Measurements from ENCODE around the gene PCSK6.

Gene PCSK6

DNA sequence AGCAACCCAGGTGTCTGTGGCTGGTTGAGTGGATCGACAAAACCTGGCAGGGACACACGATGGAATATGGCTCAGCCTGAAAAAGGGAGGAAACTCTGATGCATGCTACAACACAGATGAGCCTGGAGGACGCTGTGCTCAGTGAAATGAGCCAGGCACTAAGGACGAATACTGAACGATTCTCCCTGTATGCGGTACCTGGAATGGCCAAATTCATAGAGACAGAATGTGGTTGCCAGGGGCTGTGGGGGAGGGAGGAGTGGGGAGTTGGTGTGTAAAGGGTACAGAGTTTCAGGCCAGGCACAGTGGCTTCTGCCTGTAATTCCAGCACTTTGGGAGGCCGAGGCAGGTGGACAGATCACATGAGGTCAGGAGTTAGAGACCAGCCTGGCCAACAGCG lies 35.1 kb downstream of the PCSK6 start:
- TF ChIP-seq CTBP1 (IDR thresholded peaks at IDR 0.05; ENCODE audit: borderline replicate concordance) (no peak), FOXK2 (IDR thresholded peaks at IDR 0.05) (no peak), HDGF (IDR thresholded peaks at IDR 0.05; ENCODE audit: borderline replicate concordance) (no peak), BHLHE40 (IDR thresholded peaks at IDR 0.05; ENCODE audit: borderline replicate concordance) (no peak), ZNF384 (IDR thresholded peaks at IDR 0.05) (no peak), LEF1 (IDR thresholded peaks at IDR 0.05; ENCODE audit: borderline replicate concordance) (no peak), ELF4 (IDR thresholded peaks at IDR 0.05) (no peak), ARNT (IDR thresholded peaks at IDR 0.05) (no peak), L3MBTL2 (conservative IDR thresholded peaks at IDR 0.05) (no peak), SP1 (IDR thresholded peaks at IDR 0.05) (no peak), SUZ12 (IDR thresholded peaks at IDR 0.05) (no peak), NFRKB (IDR thresholded peaks at IDR 0.05) (no peak), FOXM1 (IDR thresholded peaks at IDR 0.05; ENCODE audit: borderline replicate concordance) (no peak), FOXA1 (IDR thresholded peaks at IDR 0.05) (no peak)
- DNase-seq (ENCODE audit: extremely low spot score), result no peak
- ChIA-PET POLR2A (no interaction called here), CTCF (no interaction called here)

DNA sequence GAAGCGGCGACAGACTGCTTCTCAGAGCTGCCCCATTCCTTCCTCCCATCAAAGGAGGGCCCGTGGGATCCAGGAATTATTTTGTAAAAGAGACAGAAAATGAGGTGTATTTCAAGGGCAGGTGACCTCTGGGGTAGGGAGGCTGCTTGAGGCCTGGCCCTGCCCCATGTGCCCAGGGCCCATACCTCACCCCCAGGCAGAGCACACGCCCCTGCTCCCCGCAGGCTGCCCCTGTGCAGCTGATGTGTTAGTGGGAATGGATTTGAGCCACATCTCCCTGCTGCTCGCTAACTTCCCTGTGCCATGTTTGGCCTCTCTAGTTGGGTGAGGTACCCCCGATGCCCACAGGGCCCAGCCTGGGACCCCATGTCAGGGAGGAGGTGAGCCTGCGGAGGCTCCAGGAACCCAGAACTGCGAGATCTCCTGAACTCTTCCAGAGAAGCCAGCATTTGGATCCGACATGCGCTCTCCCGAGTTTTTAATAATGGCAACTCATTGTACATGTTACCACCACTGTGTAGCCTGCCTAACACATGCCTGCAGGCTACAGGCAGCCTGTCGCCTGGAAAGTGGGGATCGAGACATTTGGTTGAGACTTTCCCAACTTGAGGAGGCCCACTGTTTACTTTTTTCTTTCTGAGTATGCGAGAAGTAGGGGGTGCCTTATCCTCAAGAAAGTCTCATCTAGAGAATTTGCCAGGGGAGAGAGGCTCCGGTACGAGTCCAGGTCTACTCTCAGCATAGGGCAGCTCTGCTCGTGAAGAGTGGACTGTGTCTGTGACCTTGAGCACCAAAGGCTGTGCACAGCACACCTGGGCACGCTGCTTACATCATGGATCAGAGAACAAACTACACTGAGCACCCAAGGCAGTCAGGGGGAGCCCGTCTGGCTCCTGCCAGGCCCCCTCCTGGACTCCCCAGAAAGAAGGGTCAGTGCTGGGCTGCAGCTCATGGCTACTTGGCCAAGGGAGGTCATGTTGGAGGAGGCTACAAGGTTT lies 36.1 kb downstream of the PCSK6 start:
- ChIA-PET CTCF (interaction anchor here (1.1 kb wide), 1 partner anchor 8 kb away, joined by 4 read pairs; no protein-coding TSS in a partner anchor), POLR2A (no interaction called here)
- DNase-seq (ENCODE audit: extremely low spot score), result no peak
- no peak for TF ChIP-seq BHLHE40 (IDR thresholded peaks at IDR 0.05; ENCODE audit: borderline replicate concordance)
- TF ChIP-seq NFRKB (IDR thresholded peaks at IDR 0.05), result no peak
- TF ChIP-seq ARNT (IDR thresholded peaks at IDR 0.05), result no peak
- TF ChIP-seq TARDBP (IDR thresholded peaks at IDR 0.05), result no peak
- no peak for TF ChIP-seq SUZ12 (IDR thresholded peaks at IDR 0.05)
- TF ChIP-seq SP1 (IDR thresholded peaks at IDR 0.05), result no peak
- no peak for TF ChIP-seq L3MBTL2 (conservative IDR thresholded peaks at IDR 0.05)
- no peak for TF ChIP-seq FOXA1 (IDR thresholded peaks at IDR 0.05)
- TF ChIP-seq ELF4 (IDR thresholded peaks at IDR 0.05), result no peak
- TF ChIP-seq LEF1 (IDR thresholded peaks at IDR 0.05; ENCODE audit: borderline replicate concordance), result no peak
- TF ChIP-seq FOXK2 (IDR thresholded peaks at IDR 0.05), result no peak
- TF ChIP-seq ZNF384 (IDR thresholded peaks at IDR 0.05), result no peak
- no peak for TF ChIP-seq CTBP1 (IDR thresholded peaks at IDR 0.05; ENCODE audit: borderline replicate concordance)
- no peak for TF ChIP-seq HDGF (IDR thresholded peaks at IDR 0.05; ENCODE audit: borderline replicate concordance)
- no peak for TF ChIP-seq FOXM1 (IDR thresholded peaks at IDR 0.05; ENCODE audit: borderline replicate concordance)
- TF ChIP-seq, protein P1, sequence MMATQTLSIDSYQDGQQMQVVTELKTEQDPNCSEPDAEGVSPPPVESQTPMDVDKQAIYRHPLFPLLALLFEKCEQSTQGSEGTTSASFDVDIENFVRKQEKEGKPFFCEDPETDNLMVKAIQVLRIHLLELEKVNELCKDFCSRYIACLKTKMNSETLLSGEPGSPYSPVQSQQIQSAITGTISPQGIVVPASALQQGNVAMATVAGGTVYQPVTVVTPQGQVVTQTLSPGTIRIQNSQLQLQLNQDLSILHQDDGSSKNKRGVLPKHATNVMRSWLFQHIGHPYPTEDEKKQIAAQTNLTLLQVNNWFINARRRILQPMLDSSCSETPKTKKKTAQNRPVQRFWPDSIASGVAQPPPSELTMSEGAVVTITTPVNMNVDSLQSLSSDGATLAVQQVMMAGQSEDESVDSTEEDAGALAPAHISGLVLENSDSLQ (IDR thresholded peaks at IDR 0.05), result no peak

DNA sequence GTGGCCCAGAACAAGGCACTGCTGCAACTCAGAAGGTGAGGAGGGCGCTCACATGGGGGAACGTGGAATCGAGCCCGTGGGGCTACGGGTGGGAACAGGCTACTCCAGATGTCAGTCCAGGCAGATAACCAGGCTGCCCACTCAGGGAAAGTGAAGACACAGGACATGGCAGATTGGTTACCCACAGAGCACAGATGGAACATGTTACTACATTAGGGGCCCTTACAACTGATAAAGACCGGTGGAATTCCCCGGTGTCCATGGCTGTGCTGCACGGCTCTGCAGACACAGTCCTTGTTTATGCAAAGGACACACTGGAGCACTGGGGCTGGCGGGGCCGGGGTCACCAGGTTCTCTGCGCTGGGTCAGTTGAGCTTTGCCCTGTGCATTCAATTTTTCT lies 36.9 kb downstream of the PCSK6 start:
- no peak for DNase-seq (ENCODE audit: extremely low spot score)
- TF ChIP-seq TARDBP (IDR thresholded peaks at IDR 0.05) (no peak), FOXK2 (IDR thresholded peaks at IDR 0.05) (no peak), L3MBTL2 (conservative IDR thresholded peaks at IDR 0.05) (no peak), BHLHE40 (IDR thresholded peaks at IDR 0.05; ENCODE audit: borderline replicate concordance) (no peak), HDGF (IDR thresholded peaks at IDR 0.05; ENCODE audit: borderline replicate concordance) (no peak), FOXM1 (IDR thresholded peaks at IDR 0.05; ENCODE audit: borderline replicate concordance) (no peak), SP1 (IDR thresholded peaks at IDR 0.05) (no peak), CTBP1 (IDR thresholded peaks at IDR 0.05; ENCODE audit: borderline replicate concordance) (no peak), LEF1 (IDR thresholded peaks at IDR 0.05; ENCODE audit: borderline replicate concordance) (no peak), FOXA1 (IDR thresholded peaks at IDR 0.05) (no peak), ELF4 (IDR thresholded peaks at IDR 0.05) (no peak)
- TF ChIP-seq, protein P1 (IDR thresholded peaks at IDR 0.05), result no peak
- CTCF ChIA-PET, result interaction anchor here (1.1 kb wide), 1 partner anchor 9 kb away, joined by 4 read pairs; no protein-coding TSS in a partner anchor
- POLR2A ChIA-PET, result no interaction called here

DNA sequence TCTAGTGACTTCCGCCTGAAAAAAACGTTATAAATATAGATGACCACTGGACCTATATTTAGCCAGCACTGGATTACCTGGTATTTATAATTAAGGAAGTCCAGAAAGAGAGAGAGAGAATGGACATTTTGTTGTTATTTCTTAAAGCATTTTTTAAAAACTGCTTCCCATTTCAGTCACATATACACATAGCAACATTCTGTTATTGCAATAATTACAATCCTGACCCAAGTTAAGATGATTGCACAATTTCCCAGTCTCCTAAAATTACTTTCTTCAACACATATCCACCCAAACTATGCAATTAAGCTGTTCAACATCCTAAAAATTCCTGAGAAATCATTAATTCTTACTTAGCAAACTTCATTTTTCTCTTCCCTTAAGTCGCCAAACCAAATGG lies 37.7 kb downstream of the PCSK6 start:
- DNase-seq (ENCODE audit: extremely low spot score), result no peak
- POLR2A ChIA-PET, result no interaction called here
- CTCF ChIA-PET, result no interaction called here
- TF ChIP-seq NFRKB (IDR thresholded peaks at IDR 0.05) (no peak), BHLHE40 (IDR thresholded peaks at IDR 0.05; ENCODE audit: borderline replicate concordance) (no peak), ELF4 (IDR thresholded peaks at IDR 0.05) (no peak), ARNT (IDR thresholded peaks at IDR 0.05) (no peak), CTBP1 (IDR thresholded peaks at IDR 0.05; ENCODE audit: borderline replicate concordance) (no peak), ZNF384 (IDR thresholded peaks at IDR 0.05) (no peak)
- TF ChIP-seq, protein P1 (IDR thresholded peaks at IDR 0.05), result no peak

DNA sequence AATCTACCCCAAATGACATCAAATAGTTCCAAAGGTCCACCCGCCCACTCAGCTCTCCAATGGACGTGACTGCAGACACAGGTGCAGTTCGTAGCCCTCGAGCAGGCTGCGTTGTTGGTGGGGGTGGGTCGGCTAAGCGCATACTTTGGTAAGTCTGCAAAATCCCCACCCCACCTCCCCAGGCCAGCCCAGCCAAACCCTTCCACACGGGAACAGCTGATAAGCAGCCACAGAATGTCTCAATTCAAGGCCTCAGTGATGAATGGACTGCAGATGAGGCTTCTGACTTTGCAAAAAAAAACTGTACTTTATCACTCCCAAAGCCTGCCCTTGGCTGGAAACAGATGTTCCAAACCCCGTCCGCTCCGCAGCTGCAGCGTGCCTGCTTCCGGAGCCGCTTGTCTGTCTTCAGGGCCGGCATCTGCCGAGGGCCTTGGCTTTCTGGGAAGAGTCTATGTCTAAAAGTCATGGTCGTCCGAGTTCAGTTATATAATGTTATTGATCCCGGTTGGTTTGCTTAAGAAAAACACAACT lies 38.2 kb downstream of the PCSK6 start:
- no peak for TF ChIP-seq ZNF384 (IDR thresholded peaks at IDR 0.05)
- no peak for TF ChIP-seq FOXK2 (IDR thresholded peaks at IDR 0.05)
- TF ChIP-seq FOXM1 (IDR thresholded peaks at IDR 0.05; ENCODE audit: borderline replicate concordance), result no peak
- no peak for TF ChIP-seq L3MBTL2 (conservative IDR thresholded peaks at IDR 0.05)
- ChIA-PET POLR2A (no interaction called here), CTCF (no interaction called here)
- no peak for DNase-seq (ENCODE audit: extremely low spot score)
